GM19397 (cell line): ENCODE data around the gene PAQR9.

ENCODE experiments used
- ATAC-seq: cut with Tn5 transposase; IDR thresholded peaks from one replicate; pipeline ENCODE4 v1.9.1; 2021; ENCODE audit warnings: mild to moderate bottlenecking, moderate library complexity; ENCODE audit not compliant: unreplicated experiment

Gene PAQR9

DNA sequence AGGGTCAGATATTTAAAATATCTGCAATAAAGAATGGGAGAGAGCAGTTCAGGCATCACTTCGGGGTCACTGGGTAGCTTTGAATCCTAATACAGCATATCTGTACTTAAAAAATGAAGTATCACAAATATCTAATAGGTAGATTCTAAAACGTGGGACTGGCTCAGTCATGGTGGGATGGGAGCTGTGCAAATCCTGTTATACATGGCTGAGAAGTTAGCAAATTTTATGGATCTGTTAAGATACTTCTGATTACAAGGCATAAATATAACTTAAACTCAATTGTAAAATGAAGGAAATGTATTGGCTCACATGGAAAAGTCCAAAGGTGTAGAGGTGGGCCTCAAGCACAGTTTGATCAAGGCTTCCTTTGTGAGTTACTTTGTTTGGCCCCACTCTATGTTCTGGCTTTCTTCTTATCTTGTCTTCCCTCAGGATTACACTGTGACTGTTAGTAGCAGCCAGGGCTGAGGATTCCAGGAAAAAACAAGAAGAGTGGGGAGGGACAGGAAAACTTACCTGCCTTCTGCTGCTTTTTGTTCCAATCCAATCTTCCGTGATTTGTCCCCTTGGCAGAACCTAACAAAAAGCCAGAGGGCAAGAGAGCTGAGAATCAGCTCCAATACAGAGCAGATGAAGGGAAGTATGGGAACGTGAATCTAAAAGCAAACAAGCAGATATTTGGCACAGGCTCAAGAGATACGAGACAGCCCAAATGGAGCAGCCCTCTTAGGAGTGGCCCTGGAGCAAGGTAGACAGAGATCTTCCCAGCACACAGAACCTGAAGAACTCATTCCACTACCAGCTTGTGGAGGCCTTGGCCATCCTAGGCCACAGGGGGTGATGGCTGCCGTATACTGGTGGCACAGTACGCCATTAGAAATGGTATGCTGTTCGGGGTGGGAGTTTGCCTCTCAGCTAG lies 10.9 kb downstream of the PAQR9 start:
- no peak for ATAC-seq

DNA sequence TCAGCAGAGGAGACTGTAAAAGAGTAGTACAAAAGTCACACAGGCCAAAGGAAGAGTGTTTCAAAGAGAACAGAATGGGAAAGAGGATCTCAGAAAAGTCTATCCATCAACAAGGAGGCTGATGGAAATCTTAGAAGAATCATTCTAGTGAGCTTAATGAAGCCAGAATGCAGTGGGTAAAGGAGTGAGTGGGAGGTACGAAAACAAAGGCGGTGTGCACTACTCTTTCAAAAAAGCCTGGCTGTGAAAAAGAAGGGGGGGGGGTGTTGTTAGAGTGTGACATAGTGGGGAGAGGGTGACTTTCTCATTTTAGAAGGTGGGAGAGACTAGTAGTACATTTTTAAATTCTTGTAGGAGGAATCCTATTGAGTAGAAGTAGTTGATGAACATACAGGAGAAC lies 11.7 kb downstream of the PAQR9 start:
- ATAC-seq = no peak

DNA sequence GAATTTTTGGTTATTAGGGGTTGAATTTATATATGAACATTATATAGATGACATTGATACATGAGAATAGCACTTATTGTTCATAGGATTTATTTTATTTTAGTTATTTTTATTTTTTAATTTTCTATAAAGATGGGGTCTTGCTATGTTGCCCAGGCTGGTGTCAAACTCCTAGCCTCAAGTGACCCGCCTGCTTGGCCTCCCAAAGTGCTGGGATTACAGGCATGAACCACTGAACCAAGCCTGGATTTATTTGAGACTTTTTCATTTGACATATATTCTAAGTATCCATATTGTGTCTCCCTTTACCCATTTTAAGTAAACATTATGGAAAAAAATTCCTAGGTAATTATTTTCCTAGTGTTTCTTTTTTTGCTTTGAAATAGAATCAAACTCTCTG lies 12.5 kb downstream of the PAQR9 start:
- ATAC-seq = no peak

DNA sequence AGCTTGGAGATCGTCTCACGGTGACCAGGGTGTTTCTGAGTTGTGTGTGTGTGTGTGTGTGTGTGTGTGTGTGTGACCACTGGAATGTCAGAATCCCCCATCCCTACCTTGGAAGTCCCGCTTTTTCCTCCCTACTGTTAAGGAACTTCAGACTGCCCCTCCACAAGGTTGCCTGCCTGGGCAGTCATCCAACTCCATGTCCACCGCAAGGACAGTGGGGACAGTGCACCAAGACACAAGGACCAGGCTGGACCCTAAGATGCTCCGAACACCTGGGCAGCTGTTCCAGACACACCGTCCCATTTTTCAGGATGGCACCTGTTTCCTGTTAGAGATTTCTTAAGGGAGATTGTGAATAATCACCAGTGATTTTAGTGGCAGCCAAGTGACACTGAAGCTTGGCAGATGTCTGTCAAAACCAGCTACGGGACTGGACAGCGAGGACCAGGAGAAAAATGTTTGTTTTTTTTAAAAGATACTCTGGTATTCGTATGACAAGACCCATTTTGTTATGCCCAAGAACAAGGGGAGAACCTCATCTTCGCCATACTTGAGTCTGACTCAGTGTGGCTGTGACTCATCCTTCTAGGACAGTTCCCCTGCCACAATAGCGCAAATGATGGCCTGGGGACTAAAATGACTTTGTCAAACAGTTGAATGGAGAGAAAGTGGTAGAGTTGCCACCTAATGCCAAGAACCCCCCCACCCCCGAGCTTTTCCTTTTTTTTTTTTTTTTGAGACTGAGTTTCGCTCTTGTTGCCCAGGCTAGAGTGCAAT lies 15.5 kb downstream of the PAQR9 start:
- no peak for ATAC-seq

DNA sequence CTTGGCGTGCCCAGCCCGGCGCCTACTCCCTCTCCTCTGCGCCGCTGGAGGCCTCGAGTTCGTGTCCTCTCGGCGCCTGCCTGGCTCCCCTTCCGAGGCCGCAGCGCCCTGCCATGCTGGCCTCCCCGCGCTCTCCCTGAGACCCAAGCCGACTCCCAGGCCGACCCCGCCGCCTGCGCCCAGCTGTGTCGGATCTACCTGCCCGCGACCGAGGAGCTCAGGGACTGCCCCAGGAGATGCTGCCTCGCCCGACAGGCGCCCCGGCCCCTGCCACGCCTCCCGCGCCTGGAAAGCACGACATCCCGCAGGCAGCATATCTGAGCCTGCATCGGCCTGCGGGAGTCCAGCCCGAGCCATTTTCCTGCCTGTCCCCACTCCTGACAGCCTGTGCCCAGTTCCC lies 16.1 kb downstream of the PAQR9 start:
- ATAC-seq = no peak

DNA sequence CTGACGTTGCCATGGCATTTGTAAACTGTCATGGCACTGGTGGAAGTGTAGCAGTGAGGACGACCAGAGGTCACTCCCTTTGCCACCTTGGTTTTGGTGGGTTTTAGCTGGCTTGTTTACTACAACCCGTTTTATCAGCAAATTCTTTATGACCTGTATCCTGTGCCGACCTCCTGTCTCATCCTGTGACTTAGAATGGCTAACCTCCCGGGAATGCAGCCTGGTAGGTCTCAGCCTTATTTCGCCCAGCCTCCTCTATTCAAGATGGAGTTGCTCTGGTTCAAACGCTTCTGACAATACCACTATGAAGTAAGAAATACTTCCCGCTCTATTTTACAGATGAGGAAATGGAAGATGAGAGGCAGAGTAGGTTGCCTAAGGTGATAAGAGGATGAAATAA lies 16.6 kb downstream of the PAQR9 start:
- no peak for ATAC-seq

DNA sequence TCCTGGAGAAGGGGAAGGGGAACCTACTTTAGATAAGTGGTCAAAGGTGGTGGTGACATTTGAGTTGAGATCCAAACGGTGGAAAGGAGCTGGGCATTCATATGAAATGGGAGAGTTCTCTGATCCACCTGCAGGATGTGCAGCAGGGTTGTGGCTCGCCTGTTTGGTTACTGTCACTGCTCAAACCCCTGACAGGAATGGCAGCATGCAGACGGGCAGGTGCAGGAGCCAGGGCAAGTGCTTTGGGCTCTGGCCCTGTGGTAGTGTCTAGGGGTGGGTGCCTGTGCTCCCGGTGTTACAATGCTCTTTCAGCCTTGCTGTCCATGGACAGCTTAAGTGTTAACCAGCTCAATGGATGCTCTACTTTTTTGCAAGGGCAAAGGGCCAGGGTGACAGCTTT lies 18.5 kb downstream of the PAQR9 start:
- ATAC-seq = no peak

DNA sequence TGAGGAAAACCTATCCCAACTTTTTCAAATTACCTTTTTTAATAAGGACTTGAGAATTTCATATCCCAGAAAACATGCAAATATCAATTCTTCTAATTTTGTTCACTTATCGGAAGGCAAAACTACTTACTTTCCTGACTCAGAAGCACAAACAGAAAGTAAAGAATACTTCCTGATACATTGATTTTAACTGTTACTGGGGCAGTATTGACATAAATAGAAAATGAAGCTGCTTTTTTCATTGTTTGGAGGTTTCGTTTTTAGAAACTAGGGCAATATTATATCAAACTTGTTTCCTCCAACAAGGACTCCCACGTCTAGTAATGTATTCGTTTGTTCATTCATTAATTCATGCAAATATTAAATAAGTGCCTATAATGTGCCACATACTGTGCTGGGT lies 19.1 kb downstream of the PAQR9 start:
- ATAC-seq = no peak

DNA sequence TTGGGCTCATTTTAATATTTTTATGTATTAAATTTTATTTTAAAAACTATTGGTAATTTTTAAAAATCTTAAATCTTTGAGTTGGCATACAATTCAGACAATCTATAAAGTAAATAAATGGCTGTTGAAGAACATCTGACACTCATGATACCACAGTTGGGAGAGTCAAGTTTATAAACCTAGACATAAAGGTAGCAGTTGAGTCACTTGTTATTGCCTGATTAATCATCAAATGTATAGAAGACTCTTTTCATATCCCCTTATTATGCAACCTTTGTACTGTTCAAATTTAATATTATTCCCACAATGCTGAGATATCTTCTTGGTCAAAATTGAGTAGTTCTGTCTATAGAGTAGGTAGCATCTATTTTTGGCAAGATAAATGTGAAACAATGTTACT lies 19.6 kb downstream of the PAQR9 start:
- no peak for ATAC-seq

DNA sequence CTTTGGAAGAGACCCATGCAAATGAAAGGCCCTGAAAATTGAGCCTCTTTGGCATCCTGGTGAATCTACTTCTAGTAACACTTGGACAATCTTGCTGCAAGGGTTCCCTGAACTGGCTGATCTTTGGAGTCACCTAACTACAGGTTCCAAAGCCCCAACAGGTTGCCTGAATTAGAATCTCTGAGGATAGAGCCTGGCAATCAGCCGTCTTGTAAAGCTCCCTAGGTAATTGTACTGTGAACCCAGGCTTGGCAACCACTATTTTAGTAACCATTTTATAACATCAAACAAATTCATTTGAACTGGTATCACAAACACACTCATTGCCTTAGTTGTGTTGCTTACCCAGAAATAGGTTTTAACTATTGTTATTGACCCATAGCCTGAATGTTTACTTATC lies 20.1 kb downstream of the PAQR9 start:
- ATAC-seq = no peak

DNA sequence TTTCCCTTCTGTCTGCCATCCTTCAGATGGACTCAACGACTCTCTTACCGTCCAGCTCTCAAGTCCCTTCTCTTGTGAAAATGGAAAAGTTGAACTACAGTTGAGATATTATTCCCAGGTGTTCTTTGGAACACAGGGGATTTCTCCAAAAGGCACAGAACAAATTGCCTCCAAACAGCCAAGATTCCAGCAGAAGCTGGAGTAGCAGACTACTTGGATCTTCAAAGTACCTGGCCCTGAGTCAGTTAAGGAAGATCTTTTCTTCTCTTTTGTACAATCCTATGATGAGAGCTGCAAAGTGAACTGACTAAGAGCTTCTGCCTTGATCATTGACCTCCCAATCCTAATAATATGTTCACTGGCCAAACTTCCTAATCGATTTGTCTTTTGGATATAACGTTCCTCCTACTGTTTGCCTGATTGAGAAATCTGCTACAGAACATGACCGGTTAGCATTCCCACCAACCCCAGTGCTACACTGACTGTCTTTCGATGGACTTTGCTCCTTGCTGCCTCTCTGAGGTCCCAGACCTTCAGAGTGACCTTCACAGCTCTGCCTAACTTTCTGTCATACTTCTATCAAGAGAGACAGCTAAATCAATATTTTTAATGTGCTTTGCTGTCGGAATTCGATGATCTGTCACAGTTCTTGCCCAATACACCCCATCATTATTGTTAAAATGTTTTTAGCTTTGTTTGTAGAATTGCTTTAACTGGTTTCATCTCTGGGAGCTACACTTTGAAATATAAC lies 21.9 kb downstream of the PAQR9 start:
- ATAC-seq = no peak

DNA sequence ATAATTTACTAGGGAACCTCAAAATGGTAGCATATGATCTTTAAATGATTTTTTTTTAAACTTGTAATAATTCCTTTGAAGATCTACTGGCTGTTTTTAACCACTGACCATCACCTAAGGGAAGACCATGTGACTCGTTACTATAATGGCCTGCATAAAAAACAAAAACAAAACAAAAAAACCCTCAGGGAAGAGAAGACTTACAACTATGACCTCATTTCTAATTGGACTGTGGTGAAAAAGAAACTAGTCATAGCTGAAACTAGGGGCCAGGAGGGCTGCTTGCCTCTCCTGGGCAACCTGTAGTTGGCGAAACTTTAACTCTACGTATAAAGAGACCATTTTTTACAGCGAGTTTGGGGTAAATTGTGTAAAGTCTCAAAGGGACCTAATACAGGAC lies 23.0 kb downstream of the PAQR9 start:
- no peak for ATAC-seq

DNA sequence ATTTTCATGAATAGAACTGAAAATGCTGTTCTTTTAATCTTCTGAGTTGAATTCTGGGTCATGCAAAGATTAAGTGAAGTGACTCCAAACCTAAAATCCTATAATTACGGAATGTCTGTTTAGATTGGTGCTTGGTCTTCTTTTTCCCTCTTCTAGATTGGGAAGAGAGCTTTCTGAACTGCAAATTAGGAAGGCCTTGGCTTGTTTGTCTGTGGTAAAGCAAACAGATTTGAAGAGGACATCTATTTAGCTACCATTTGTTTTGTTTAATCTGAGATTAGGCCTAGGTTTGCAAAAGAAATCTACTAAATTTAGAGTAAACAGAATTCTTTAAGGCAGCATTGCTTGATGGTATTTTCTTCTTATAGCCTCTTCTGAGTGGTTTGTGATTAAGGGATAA lies 23.5 kb downstream of the PAQR9 start:
- ATAC-seq = no peak

DNA sequence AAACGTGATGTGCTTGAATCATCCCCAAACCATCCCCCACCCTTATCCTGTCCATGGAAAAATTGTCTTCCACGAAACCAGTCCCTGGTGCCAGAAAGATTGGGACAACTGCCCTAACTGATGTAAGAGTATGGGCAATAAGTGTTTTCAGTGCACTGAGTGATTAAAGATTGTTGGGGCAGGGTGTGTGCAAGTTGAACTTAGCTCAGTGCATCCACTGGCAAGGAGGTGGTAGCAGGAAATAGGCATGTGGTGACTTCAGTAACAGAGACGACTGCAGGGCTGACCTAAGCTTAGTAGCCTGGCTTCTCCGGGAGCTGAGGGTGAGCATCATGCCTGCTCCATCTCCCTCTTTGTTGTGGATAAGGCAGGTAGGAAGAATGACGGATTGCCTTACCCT lies 27.5 kb downstream of the PAQR9 start:
- ATAC-seq = no peak

DNA sequence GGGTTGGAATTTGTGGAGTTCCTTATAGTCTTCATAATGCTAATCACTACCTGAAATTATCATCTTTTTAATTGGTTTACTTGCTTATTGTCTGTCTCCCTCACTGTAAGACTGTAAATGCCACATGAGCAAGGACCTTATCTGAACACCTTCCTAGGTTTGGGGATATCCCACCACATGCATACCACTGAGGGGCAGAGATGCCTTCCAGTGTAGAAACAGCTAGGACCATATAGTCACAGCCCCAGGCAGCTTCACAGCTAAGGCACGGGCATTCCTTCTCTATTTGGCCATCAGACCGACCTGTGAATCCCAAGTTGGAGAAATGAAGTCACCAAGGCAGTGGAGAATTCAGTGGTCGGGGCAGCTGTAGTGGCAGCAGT lies 28.6 kb downstream of the PAQR9 start:
- no peak for ATAC-seq

DNA sequence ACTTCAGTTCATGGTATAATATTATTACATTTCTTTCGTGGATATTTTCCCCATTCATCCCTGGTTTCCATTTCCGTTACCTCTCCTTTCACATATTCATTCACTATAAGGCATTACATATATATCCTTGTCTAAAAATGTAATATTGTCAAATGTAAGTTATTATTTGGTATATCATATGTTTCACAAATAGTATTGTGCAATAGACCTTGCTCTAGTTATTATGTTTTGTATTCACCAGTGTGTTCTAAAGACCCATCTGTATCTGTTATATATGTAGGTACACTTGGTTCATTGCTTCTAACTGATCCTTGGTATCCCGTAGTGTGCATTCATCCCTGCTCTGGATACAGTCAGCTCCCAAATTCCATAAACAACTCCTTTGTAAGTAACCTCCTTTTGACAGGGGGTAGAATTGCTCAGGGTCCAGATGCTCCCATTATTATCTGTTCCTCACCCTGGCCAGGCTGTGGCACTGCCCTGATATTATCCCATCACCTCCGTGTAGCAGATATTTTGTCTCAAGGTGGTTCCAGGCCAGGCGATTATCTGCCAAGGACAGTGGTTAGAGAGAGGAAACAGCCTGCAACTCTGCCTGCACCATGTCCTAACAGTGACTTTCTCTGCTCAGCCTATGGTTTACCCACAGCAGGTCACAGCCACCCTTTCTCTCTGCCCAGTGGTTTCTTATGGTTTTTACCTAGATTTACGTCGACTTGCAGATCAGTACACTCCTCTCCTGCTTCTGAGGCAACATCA lies 29.2 kb downstream of the PAQR9 start:
- no peak for ATAC-seq

DNA sequence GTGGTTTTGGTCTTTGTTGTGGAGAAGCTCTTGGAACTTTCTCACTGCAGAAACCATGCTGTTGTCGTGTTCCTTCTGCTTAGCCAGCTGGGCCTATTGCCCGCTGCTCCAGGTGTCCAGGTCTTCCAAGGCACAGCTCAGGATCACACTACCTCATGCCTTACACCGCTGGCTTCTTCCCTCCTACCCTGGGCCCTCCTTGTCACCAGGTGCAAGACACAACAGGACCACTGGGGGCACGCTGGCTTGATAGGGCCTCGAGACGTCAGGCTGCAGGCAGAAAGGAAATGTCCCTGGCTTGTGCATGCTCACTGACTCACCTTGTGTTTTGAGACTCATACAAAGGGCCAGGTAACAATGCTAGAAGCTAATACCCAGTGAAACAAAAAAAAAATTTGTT lies 32.3 kb downstream of the PAQR9 start:
- no peak for ATAC-seq

DNA sequence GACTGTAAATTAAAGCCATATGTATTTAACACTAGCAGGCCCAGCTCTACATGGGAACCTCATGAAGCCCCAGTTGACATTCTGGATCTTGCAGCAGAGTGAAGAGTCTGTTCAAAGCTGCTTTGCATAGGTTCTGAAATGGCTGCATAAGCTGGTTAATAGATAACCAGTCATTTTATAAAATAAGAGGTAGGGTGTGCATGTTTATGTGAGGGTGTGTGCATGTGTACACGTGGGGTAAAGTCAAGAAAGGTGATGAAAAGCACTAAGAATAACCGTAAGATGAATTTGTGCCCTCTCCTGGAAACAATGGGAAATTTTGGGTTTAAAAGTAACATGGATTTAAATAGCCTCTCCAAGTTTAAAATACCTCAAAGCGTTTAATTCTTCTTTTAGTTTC lies 33.0 kb downstream of the PAQR9 start:
- ATAC-seq = no peak

DNA sequence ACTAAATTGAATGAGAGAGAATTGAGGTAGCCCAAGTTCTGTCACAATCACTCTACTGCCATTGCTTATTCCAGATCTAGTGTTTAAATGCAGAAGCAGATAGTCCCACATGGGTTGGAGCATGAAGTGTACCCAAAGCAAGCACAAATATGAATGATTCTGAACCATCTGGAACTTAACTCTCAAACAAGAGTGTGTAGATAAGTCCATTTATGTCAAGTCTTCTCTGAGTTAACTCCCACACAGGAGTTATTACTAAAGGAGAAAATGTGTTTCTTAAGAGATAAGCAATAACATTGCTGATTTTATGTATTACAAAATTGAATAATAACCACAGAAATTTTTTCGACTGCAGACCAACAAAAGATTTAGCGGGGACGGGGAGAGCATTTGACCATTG lies 33.6 kb downstream of the PAQR9 start:
- ATAC-seq = no peak

DNA sequence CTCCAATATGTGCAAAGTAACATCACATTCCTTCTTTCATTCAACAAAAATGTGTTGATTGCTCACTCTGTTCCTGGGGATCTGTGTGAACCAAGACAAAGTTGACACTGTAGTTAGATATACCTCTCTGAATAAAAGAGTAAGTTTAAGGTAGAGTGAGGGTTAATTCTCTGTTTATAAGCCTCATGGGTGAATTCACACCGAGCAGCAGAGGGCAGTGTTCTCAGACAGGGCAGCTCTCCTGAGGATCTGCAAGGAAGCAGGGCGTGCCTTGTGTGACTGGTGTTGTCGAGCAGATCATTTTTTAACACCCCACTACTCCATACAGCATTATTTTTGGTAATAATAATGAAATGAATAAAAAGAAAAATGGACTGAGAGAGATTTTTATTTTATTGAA lies 34.4 kb downstream of the PAQR9 start:
- peak; percentile 67 for ATAC-seq

DNA sequence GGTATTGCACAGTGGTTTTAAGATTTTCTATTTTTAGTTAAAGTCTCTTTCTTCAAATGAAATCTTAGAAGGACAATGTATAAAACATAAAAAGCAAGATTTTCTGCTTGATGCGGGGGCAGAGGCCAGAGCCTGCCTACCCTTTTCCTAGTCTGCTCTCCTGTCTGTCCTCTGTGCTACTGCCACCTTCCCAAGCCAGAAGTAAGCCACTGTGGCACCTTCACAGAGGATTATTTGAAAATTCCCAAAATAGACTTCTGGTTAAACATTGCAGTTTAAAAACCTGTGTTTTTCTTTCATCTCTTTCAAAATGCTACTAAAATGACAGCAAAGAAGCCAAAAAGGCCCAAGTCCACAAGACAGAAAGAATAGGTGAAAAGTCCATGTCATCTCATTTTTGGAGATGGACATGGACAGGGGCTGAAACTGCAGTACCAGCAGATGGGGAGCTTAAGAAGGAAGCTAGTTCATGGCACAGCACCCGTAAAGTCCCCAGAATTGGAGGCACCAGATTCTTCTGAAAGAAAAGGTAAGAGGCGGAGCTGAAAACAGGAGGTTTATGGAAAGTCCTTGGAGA lies 37.0 kb downstream of the PAQR9 start:
- no peak for ATAC-seq
